ENCODE measurements around the gene EBF4. TPM values are rescaled to one million over a fixed set of nuclear protein-coding genes. Genes with fewer than 3 reads are reported as not detected.
"Not testable (repeated sequence)": the region's sequence is repeated elsewhere in the genome, so short reads cannot be mapped to it uniquely, and the experiment has no call there.

The EBF4 gene
- total RNA-seq, 3 donors from 2014 or later = 1.6 to 22.0 (median 22.0) TPM

- Histone ChIP-seq H3K27ac (peak within 1 kb of the TSS; percentile 94), H3K27me3 (no peaks in the 10 kb centered on the region), H3K4me1 (no peaks in the 10 kb centered on the region), H3K9me3 (no peaks in the 10 kb centered on the region), H3K4me3 (peak within 1 kb of the TSS; percentile 82 to 98 (median 84)), H3K36me3 (peaks cover 4% of the 10 kb centered on the region)
- no peak for TF ChIP-seq CTCF (IDR thresholded peaks at IDR 0.05)
- TF ChIP-seq POLR2AphosphoS5 (IDR thresholded peaks at IDR 0.05) = peak; percentile 96 to 99 (median 99)
- peak; percentile 82 for TF ChIP-seq POLR2A (IDR thresholded peaks at IDR 0.05)
- intact Hi-C loops (cut with DNase I; ENCODE audit: low total_unique reads) = no loop called here
- DNase-seq (ENCODE audit: low spot score in 2 of 2) = peak; percentile 94 to 95
Measured at GRCh38 chr20:2663887-2664719, 28.5 kb upstream of the EBF4 start, which contains the start of gene IDH3B. Gene IDH3B, minus strand, starts transcription at chr20:2664216. Its CDS starts 28 bp downstream, at chr20:2664188.

- Histone ChIP-seq H3K9me3 (no peaks in the 10 kb centered on the region), H3K27ac (no peak overlapping the region), H3K4me1 (no peaks in the 10 kb centered on the region), H3K27me3 (no peaks in the 10 kb centered on the region), H3K4me3 (no peak overlapping the region), H3K36me3 (no peaks in the 10 kb centered on the region)
- TF ChIP-seq CTCF (IDR thresholded peaks at IDR 0.05) (no peak), POLR2A (IDR thresholded peaks at IDR 0.05) (no peak), POLR2AphosphoS5 (IDR thresholded peaks at IDR 0.05) (no peak)
- intact Hi-C loops (cut with DNase I; ENCODE audit: low total_unique reads) = no loop called here
- DNase-seq (ENCODE audit: low spot score in 2 of 2) = no peak
Measured at GRCh38 chr20:2671977-2672376, 20.6 kb upstream of the EBF4 start.

GRCh38 chr20:2672446-2672845 lies 20.1 kb upstream of the EBF4 start:
- TF ChIP-seq POLR2A (IDR thresholded peaks at IDR 0.05) (no peak), POLR2AphosphoS5 (IDR thresholded peaks at IDR 0.05) (no peak), CTCF (IDR thresholded peaks at IDR 0.05) (no peak)
- no peaks in the 10 kb centered on the region for H3K36me3 ChIP-seq
- no peaks in the 10 kb centered on the region for H3K9me3 ChIP-seq
- intact Hi-C loops (cut with DNase I; ENCODE audit: low total_unique reads) = no loop called here
- no peak overlapping the region for H3K27ac ChIP-seq
- H3K27me3 ChIP-seq = no peaks in the 10 kb centered on the region
- DNase-seq (ENCODE audit: low spot score in 2 of 2) = no peak
- no peak overlapping the region for H3K4me3 ChIP-seq
- no peaks in the 10 kb centered on the region for H3K4me1 ChIP-seq

GRCh38 chr20:2673453-2673852 lies 19.1 kb upstream of the EBF4 start:
- no peak for TF ChIP-seq CTCF (IDR thresholded peaks at IDR 0.05)
- no peak for TF ChIP-seq POLR2AphosphoS5 (IDR thresholded peaks at IDR 0.05)
- no peak for TF ChIP-seq POLR2A (IDR thresholded peaks at IDR 0.05)
- Histone ChIP-seq H3K36me3 (no peaks in the 10 kb centered on the region), H3K9me3 (no peaks in the 10 kb centered on the region), H3K27ac (no peak overlapping the region), H3K27me3 (no peaks in the 10 kb centered on the region), H3K4me1 (no peaks in the 10 kb centered on the region), H3K4me3 (no peak overlapping the region)
- DNase-seq (ENCODE audit: low spot score in 2 of 2) = no peak
- intact Hi-C loops (cut with DNase I; ENCODE audit: low total_unique reads) = no loop called here

- no peaks in the 10 kb centered on the region for H3K4me1 ChIP-seq
- no peak overlapping the region for H3K27ac ChIP-seq
- DNase-seq (ENCODE audit: low spot score in 2 of 2) = no peak
- no peaks in the 10 kb centered on the region for H3K36me3 ChIP-seq
- H3K9me3 ChIP-seq = no peaks in the 10 kb centered on the region
- no peak for TF ChIP-seq CTCF (IDR thresholded peaks at IDR 0.05)
- TF ChIP-seq POLR2AphosphoS5 (IDR thresholded peaks at IDR 0.05) = no peak
- TF ChIP-seq POLR2A (IDR thresholded peaks at IDR 0.05) = no peak
- H3K27me3 ChIP-seq = no peaks in the 10 kb centered on the region
- intact Hi-C loops (cut with DNase I; ENCODE audit: low total_unique reads) = no loop called here
- no peak overlapping the region for H3K4me3 ChIP-seq
Measured at GRCh38 chr20:2680046-2680445, 12.5 kb upstream of the EBF4 start.

- intact Hi-C loops (cut with DNase I; ENCODE audit: low total_unique reads); H3K36me3 ChIP-seq; H3K27ac ChIP-seq; H3K9me3 ChIP-seq; H3K4me1 ChIP-seq; DNase-seq (ENCODE audit: low spot score in 2 of 2); H3K27me3 ChIP-seq; H3K4me3 ChIP-seq: not testable (repeated sequence)
Measured at GRCh38 chr20:2682040-2682439, 10.5 kb upstream of the EBF4 start.

- DNase-seq (ENCODE audit: low spot score in 2 of 2); H3K4me1 ChIP-seq; H3K27ac ChIP-seq; intact Hi-C loops (cut with DNase I; ENCODE audit: low total_unique reads); H3K4me3 ChIP-seq; H3K36me3 ChIP-seq; H3K9me3 ChIP-seq; H3K27me3 ChIP-seq: not testable (repeated sequence)
Measured at GRCh38 chr20:2684817-2685216, 7.8 kb upstream of the EBF4 start.
